UCSD-AML1 (cell line): ENCODE measurements around the gene TIMM22.
"Not testable (repeated sequence)": the region's sequence is repeated elsewhere in the genome, so short reads cannot be mapped to it uniquely, and the experiment has no call there.

ENCODE experiments used
- DNase-seq: peaks from one replicate; lab custom pipeline; 2025; ENCODE audit not compliant: unreplicated experiment; lab: John Stamatoyannopoulos, UW

Gene TIMM22

DNA sequence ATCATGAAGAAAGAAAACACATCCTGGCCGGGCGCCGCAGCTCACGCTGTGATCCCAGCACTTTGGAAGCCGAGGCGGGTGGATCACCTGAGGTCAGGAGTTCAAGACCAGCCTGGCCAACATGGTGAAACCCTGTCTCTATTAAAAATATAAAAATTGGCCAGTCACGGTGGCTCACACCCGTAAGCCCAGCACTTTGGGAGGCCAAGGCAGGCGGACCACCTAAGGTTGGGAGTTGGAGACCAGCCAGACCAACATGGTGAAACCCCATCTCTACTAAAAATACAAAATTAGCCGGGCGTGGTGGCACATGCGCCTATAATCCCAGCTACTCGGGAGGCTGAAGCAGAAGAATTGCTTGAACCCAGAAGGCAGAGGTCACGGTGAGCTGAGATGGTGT, 25.1 kb upstream of the TIMM22 start:
- DNase-seq = not testable (repeated sequence)

DNA sequence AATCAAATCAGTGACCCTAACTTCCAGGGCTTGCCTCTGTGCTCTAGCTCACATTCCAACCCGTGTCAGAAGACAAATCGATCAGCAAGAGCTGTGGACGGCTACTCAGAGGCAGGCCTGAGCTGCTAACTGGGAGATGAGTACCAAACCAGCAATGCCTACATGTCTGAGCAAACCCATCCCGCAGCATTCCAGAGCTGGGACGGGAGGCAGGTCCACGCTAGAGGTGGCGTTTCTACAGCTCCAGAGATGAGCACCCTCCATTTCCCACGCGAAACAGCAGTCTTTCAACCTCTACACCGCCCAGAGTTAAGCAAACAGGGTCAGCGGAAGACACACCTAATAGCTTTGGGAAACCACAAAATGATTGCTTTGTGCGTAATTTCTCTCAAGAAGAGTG, 23.9 kb upstream of the TIMM22 start:
- no peak for DNase-seq

DNA sequence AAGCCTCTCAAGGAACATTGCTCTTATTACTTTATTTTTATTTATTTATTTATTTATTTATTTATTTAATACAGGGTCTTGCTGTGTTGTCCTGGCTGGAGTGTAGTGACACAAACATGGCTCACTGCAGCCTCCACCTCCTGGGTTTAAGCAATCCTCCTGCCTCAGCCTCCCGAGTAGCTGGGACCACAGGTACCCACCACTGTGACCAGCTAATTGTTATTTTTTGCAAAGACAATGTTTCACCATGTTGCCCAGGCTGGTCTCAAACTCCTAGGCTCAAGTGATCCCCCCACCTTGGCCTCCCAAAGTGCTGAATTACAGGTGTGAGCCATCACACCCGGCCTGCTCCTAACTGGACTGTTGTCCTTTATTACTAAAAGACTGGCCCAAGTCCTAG, 22.2 kb upstream of the TIMM22 start:
- not testable (repeated sequence) for DNase-seq

DNA sequence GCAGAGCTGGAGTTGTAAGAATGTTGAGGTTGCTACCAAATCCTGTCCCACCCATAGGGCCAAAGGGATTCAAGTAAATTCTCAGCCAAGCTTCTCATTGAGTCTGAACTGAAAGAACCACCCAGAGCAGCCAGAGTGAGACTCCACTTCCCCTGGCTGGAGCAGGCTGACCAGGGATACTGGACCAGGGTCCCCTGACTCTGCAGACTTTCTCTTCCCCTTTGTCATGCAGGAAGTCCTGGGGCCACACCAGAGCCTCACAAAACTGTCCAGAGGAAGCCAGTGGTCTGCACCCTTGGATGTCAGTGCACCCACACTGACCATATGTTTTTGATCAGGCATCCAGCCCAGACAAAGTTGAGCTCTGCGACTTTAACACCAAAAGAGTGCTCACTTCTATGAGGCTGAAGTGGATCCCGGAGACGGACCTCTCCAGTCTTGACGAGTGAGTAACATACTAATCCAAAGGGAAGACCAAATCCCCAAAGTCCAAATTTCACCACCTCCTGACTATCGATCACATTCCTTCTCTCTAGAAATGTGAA, 21.5 kb upstream of the TIMM22 start:
- DNase-seq = no peak

DNA sequence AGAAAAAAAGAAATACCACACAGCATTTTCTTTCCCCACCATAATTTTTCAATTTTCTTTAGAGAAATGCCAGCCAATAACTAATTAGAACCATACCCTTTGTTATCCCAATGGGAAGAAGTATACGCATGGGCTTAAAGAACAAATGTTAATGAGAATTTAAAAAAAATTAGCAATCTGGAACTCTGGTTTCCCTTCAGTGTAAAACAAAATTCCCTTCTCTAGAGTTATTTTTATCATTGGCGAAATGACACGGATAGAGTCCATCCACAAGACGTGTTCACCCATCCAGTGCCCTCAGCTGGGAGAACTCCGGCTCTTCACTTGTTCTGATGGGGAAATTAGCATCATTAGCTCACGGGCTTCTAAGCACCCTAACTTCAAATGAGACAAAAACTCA, 20.6 kb upstream of the TIMM22 start:
- no peak for DNase-seq

DNA sequence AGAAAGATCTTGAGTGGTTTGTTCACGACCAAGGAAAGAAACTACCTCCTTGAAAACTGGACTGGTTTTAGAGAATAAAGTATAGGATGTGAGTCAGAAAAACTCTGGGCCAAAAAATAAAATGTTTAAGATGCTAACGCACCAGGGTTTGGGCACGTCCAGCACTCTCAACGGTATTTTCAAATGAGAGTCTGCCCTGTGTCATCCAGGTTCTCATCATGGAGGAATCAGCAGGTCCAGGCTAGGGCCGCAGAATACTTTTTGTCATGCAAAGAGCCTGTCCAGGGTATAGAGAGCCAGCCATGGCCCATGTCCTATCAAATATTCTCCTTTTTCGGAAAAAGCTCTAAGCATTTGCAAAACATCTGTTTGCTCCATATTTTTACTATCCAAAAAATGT, 19.8 kb upstream of the TIMM22 start:
- DNase-seq = no peak

DNA sequence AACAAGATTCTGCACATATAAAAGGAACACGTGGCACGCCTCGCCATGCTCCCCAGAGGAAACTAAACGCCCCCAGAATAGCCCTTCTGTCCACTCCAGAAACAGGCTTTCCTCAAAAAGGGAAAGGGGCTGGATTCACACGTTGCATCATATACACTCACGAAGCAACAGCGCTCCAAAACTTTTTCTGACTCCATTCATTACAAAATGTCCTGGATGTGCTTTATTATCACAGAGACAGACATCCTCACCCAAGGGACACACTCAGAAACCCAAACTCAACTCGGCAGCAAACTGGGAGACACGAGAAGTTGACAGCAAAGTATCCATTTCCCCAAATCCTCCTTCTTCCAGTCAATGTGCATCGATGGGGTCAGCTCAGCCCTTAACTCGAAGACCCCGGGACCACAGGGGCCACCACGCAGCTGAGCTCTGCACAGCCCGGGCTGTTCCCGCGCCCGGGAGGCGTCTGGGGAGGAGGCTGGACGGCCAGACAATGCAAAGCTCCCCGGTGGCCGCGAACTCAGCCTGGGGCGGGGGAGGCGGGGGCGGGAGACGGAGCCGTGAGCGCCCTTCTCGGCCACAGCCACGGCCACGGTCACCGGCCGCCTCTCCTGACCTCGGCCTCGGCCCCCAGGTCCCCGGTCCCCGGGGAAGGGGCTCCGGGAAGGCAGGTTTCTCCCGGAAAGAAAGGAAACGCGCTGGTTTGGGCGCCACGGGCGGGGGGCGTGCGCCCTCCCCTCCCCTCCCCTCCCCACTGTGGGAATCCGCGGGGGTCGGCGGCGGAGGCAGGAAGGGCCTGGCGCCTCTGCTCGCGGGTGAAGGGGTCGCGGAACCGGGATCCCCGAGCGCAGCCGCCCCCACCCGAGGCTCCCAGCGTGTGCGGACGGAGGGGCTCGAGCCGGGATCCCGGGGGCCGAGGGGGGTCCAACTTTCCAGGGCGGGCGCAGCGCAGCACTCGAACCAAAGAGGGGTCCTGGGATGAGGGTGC, 18.5 kb upstream of the TIMM22 start:
- DNase-seq = no peak

DNA sequence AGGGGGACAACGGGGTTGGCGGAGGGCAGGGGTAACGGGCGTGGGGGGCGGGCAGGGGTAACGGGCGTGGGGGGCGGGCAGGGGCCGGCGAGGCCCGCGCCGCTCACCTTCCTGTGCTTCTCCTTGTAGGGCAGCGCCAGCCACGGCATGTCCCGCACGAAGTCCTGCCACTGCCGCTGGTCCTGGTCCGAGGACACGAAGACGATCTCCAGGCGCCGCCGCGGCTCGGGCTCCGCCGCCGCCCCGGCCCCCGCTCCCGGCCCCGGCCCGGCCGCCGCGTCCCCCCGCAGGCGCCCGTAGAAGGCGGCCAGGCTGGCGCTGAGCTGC, 17.8 kb upstream of the TIMM22 start:
- DNase-seq = no peak

DNA sequence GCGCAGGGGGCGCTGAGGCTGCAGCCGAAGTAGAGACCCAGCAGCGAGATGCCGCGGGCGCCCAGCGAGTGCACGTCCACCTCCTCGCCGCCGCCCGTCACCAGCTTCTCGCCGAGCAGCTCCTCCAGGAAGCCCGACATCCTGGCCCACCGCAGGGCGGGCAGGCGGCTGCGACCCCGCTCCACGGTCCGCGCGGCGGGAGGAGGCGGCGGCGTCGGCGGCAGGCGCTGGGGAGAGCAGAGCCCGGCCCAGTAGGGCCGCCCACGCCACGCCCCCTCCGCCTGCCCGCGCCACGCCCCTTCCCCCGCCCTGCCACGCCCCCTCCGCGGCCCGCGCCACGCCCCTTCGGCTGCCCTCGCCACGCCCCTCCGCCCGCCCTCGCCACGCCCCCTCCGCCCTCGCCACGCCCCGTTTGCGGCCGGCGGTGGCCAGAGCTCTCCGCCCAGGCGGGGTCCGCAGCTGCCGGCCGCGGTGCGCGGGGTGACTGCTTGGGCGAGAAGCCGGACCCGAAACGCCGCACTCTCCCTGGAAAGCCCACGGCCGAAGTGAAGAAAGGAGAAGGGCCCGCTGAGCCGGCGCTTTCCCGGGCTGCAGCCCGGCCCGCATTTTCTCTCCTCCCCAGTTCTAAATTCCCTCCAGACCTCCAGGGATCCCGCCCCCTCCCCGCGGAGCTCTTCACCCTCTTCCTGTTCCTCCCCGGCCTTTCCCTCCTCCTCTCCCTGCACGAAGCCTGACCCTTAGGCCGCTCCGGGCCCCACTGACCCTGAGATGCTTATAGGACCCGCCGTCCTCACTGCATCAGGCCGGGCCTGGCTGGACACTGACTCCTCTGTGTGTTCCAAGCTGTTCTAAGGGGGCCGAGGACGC, 17.2 kb upstream of the TIMM22 start, which contains the start of gene NXN:
TSS of gene NXN (minus strand) at position 238 of the 867 bp plus-strand sequence.
- peak; percentile 86 for DNase-seq

DNA sequence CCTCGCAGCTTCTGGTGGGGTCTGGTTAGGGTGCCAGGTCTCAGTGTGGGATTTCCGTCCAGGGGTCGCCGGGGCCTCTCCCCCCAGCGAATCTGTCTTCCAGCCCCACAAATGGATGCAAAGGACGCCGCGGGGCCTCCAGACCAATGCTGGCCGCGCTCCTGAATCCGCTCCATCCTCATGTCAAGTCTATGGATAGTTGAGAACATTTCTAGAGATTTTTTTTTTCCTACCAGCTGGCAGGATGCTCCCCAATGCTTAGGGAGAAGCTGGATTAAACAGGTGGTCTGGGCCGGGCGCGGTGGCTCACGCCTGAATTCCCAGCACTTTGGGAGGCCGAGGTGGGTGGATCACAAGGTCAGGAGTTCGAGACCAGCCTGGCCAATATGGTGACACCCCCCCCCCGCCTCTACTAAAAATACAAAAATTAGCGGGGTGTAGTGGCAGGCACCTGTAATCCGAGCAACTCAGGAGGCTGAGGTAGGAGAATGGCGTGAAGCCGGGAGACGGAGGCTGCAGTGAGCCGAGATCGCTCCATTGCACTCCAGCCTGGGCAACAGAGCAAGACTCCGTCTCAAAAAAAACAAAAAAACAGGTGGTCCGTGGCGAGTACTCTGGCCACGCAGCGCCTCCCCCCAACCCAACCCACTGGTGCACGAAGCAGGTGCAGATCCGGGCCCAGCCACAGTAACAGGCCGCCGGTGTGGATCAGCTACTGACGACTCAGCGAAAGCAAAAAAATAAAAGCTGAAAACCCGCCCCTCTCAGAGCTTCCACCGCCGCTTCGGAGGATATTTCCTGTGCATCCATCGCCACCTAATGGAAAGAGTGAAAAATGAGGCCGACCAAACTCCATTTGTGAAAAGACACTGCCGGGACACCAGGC, 16.3 kb upstream of the TIMM22 start:
- peak; percentile 67 for DNase-seq

DNA sequence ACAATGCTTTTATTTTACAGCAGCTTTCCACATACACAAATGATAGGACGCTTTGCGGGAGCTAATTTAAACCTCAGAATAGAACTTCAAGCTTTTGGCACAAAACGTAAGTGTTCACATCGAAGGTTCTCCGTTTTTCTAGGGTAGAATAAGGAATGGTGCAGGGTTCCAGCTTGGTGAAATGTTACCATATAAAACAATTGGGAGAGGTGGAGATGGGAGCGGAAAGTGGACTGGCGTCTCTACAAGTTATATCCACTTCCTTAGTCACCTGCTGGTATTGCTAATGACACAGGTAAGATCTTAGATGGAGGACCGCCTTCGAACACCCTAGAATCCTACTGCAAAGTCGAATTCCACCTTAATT, 15.7 kb upstream of the TIMM22 start:
- no peak for DNase-seq

DNA sequence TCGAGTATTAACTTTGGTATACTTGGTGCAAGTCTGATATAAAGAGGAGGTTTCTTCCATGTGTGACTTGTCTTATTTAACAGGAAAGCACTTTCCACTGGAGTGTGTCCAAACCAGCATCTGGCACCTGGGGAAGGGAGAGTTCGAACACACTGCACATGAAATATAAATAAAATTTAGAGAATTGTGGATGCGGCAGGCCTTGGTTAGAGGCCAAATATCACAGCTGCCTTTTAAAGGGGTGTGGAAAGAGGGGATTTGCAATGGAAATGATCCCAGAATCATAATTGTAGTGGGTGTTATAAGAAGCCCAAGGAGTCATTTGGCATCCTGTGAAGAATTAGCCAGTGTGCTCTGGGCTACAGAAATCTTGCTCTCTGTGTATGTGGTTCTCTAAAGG, 13.0 kb upstream of the TIMM22 start:
- DNase-seq = no peak

DNA sequence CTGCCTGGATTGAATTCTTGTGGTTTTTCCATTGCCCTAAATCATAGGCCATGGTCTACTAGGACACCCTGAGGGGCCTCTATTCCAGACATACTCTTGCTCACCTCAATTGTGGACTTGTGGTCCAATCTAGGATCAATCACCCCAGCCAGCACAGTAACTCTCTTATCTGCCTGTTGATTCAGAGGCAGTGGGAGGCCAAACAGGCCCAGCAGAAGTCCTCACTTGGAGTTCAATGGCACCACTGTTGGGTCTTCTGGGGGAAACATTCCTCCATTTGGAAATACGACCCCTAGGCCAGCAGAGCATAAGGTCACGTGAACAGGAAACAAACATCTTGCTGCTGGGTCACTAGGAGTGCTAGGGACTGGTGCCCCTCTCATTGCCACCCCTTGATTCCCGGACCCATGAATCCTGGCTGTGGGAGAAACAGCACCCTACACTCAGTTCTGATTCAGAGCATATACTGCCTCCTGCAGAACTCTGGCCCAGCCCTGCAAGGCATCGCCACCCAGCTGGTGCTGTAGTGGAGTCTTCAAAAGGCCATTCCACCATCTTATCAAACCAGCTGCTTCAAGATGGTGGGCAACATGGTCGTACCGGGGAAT, 10.5 kb upstream of the TIMM22 start:
- no peak for DNase-seq

DNA sequence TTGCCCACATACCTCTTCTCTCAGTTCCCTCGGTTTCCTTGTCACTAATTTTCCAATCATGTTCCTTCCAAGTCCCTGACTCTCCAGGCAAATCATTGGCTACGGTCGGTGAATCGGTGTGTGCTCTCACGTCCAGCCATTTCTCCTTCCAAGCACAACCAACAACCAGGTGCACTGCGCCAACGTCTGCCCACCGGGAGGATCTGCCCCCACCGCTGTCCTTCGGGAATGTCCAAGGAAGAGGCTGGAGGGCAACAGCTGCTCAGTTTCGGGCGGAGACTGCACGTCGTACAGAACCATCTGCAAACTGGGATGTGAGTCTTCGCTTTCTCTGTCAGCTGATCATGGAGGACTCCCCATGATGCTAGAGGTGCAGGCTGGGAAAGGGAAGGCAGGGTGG, 9.0 kb upstream of the TIMM22 start:
- no peak for DNase-seq

DNA sequence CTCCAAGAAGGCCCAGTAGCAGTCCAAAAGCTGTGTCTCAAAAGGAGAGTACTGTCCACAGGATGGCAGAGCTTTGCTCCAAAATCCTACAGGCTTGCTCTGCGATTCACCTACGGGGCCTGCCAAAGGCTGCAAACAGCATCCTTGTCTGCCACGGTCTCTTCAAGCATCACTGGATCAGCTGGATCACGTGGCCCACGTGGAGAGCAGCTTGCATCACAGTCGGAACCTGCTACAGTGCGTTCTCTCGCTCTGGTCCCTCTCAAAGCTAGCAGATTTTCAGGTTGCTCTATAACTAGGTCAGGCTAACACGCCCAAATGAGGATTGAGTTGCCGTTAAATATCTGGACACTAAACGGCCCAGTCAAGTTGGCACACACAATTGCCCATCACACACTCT, 8.4 kb upstream of the TIMM22 start:
- no peak for DNase-seq

DNA sequence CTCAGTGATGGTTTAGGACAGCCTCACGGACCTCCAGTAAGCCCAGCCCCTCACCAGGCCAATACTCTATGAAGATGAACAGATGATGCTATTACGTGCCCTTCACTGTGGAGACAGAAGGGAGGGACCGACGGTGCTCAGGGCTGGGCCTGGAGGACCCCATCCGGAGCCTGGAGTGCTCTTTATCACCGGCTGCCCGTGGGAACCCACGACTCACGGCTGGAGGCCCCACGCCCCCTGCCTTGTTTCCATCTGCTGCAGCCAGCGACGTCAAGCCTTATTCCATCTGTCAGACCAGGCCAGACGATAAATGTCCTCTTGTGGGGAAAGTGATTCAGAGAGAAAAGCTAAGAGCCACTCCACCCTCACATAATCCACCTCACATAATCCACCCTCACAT, 4.0 kb upstream of the TIMM22 start:
- DNase-seq = no peak

DNA sequence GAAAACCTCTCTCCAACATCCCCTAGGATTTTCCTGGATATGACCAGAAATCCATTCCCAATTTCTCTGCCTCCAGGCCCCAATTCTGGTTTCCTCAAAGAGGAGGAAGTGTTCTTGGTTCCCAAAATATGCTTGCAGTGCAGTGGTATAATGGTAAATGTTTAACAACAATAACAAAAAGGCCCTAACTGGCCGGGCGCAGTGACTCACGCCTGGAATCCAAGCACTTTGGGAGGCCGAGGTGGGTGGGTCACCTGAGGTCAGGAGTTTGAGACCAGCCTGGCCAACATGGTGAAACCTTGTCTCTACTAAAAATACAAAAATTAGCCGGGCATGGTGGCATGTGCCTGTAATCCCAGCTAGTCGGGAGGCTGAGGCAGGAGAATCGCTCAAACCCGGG, 1.6 kb upstream of the TIMM22 start:
- DNase-seq = not testable (repeated sequence)

DNA sequence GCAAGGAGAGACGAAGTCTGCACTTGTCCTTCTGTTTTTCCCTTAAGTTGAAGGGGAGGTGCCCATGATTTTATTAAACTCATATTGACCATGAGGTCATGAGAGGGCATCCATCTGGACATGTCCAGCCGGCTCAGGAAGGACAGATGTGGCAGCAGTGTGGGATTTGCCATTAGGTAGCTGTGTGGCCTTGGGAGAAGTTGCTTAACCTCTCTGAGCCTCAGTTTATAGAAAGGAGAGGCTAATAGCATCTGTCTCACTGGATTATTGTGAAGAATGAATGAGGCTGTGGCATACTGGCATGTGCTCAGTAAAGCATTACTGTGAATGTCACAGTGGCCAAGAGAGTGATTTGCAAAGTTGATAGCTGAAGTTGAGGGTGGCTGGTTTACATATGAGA, 1.2 kb downstream of the TIMM22 start:
- DNase-seq = no peak

DNA sequence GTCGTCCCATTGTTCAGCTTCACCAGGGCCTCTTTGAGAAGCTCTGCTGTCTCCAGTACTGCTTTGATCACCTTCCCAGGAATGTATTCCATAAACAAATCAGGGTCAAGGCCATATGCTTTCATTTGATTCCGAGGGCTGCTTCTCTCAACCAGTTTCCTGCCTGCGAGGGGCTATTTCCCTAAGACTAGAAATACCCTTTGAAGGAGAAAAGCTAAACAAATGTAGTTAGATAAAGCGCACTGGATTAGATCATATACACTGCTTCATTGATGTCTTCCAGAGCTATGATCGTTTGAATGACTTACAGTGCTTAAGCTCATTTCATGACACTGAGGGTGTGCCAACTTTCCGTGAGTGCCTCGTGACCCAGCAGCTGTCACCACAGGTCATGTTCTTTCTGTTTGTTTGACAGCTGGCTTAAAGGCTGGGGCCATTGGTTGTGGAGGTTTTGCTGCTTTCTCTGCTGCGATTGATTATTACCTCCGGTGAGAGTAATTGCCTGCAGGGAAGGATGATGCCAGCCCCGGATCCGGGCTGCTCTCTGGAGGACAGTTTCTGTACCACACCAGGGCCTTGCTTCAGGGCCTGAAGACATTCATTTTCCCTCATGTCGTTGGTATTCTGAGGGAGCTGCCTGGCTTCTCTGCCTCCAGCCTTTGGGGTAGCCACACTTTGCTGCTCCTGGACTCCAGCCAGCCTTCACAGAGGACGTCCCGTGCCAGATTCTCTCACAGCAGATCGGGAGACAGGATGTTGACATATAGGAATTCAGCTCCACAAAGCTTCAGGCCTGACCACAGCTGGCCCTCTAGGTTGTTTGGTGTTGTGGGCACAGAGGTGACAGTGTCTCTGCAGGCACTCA, 3.9 kb downstream of the TIMM22 start:
- no peak for DNase-seq
